PFSK-1 (cell line): ENCODE measurements around the gene EGR4.

ENCODE experiments used
- FOXP2 ChIP-seq: optimal IDR thresholded peaks from 2 replicates; pipeline ENCODE3; 2011; ENCODE audit warnings: borderline replicate concordance, control low read depth, inconsistent platforms; ENCODE audit not compliant: insufficient read depth; ENCODE audit errors: extremely low read length, extremely low read depth
- POLR2AphosphoS5 ChIP-seq: IDR thresholded peaks from 2 replicates; pipeline ENCODE4 v1.6.1; 2012; ENCODE audit warnings: low read depth, mild to moderate bottlenecking, control low read depth, low read length, moderate library complexity
- SIN3A ChIP-seq: IDR thresholded peaks from 2 replicates; pipeline ENCODE4 v1.6.1; 2012; ENCODE audit warnings: mild to moderate bottlenecking, low read length, moderate library complexity, borderline replicate concordance; ENCODE audit not compliant: insufficient read depth
- TAF1 ChIP-seq: IDR thresholded peaks from 2 replicates; pipeline ENCODE4 v1.6.1; 2012; ENCODE audit warnings: low read length, control low read depth, borderline replicate concordance; ENCODE audit not compliant: insufficient read depth
- TF ChIP-seq, protein P1 (sequence below), 2 experiments: IDR thresholded peaks; 2 replicates each; pipeline versions ENCODE4 v1.6.1 to v1.8.0; 2011 to 2012; ENCODE audit warnings: low read depth in 2 of 2, low read length in 2 of 2, control low read depth in 1 of 2, inconsistent platforms in 1 of 2, mild to moderate bottlenecking in 1 of 2, moderate library complexity in 1 of 2; ENCODE audit not compliant: insufficient read depth in 1 of 2

EGR4 gene

DNA sequence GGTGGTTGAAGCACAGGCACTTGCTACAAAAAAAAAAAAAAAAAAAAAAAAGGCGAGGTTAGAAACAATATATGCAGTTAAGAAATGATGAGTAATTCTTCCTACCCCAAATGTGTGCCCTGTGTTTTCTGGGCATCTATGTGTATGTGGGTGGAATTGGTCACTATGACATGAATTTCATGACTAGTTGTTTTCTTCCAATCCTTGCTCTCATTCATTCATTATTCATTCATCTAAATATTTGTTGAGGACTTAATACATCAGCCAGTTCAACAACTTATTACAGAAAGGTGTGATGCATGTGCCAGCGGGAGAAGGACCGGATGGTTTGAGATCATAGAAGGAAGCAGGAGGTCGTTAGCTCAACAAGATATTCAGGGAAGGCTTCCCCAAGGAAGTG lies 8.3 kb upstream of the EGR4 start:
- TF ChIP-seq FOXP2 (no peak), TAF1 (no peak), POLR2AphosphoS5 (no peak), SIN3A (no peak)
- TF ChIP-seq, protein P1, sequence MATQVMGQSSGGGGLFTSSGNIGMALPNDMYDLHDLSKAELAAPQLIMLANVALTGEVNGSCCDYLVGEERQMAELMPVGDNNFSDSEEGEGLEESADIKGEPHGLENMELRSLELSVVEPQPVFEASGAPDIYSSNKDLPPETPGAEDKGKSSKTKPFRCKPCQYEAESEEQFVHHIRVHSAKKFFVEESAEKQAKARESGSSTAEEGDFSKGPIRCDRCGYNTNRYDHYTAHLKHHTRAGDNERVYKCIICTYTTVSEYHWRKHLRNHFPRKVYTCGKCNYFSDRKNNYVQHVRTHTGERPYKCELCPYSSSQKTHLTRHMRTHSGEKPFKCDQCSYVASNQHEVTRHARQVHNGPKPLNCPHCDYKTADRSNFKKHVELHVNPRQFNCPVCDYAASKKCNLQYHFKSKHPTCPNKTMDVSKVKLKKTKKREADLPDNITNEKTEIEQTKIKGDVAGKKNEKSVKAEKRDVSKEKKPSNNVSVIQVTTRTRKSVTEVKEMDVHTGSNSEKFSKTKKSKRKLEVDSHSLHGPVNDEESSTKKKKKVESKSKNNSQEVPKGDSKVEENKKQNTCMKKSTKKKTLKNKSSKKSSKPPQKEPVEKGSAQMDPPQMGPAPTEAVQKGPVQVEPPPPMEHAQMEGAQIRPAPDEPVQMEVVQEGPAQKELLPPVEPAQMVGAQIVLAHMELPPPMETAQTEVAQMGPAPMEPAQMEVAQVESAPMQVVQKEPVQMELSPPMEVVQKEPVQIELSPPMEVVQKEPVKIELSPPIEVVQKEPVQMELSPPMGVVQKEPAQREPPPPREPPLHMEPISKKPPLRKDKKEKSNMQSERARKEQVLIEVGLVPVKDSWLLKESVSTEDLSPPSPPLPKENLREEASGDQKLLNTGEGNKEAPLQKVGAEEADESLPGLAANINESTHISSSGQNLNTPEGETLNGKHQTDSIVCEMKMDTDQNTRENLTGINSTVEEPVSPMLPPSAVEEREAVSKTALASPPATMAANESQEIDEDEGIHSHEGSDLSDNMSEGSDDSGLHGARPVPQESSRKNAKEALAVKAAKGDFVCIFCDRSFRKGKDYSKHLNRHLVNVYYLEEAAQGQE (IDR thresholded peaks at IDR 0.05; ENCODE audit: insufficient read depth in 1 of 2, low read depth in 2 of 2, low read length in 2 of 2), result no peak

DNA sequence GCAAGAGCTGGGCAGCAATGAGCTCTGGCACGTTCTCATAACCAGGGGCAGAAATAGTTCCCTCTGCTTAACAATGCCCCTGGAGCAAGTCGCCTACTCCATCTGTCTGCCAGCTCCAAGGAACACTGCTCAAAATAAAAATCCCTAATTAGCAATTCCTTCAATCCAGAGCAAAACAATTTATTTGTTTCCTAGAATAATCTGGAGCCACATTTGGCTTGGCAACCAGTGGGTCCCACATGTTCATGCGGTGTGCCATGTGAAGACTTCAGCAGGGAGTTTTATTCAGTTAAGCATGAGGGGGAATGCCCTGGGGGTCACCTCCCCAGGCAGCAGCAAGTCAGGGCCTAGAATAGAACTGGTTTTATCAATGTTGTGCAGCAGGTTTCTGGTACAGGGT lies 7.6 kb upstream of the EGR4 start:
- TF ChIP-seq TAF1, result no peak
- no peak for TF ChIP-seq SIN3A
- TF ChIP-seq FOXP2, result no peak
- TF ChIP-seq POLR2AphosphoS5, result no peak
- TF ChIP-seq, protein P1 (IDR thresholded peaks at IDR 0.05; ENCODE audit: insufficient read depth in 1 of 2, low read depth in 2 of 2, low read length in 2 of 2), result no peak

DNA sequence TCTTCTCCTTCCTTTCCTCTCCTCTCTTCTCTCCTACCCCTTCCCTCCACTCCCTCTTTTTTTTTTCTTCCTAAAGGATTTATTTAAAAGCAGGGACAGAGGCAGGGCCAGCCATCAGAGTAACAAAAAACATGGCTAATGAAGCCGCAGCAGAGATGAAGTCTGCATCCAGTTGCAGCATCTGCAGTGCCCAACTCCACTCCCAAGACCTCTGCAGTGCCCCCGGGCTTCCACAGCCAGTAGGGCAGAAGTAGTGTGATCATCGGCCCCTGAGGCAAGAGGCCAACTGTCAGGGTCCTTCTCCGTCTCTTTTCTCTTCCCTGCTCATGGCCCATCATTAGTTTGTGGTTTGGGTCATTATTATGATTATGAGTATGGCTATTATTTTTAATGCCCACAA lies 4.2 kb upstream of the EGR4 start:
- TF ChIP-seq, protein P1 (IDR thresholded peaks at IDR 0.05; ENCODE audit: insufficient read depth in 1 of 2, low read depth in 2 of 2, low read length in 2 of 2), result no peak
- TF ChIP-seq TAF1 (no peak), SIN3A (no peak), FOXP2 (no peak), POLR2AphosphoS5 (no peak)

DNA sequence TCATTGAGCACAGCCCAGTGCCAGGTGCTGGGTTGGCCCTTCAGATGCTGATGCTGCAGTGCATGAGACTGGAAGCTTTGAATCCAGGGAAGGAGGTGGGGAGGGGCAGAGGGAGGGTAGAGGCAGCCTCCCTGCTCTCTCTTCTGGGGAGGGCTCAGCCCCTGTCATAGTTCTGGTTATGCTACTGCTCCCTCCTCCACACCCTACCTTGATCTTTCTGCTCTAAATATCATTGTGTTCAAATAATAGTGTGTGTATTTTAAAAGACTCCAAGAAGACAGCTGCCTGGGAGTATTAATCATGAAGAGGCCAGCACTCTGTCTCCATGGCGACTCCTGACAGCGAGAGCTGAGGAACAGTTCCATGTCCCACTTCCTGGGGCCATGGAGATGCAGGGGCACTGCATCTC lies 3.8 kb upstream of the EGR4 start:
- TF ChIP-seq FOXP2, result no peak
- TF ChIP-seq POLR2AphosphoS5, result no peak
- no peak for TF ChIP-seq TAF1
- TF ChIP-seq, protein P1 (IDR thresholded peaks at IDR 0.05; ENCODE audit: insufficient read depth in 1 of 2, low read depth in 2 of 2, low read length in 2 of 2), result no peak
- TF ChIP-seq SIN3A, result no peak

DNA sequence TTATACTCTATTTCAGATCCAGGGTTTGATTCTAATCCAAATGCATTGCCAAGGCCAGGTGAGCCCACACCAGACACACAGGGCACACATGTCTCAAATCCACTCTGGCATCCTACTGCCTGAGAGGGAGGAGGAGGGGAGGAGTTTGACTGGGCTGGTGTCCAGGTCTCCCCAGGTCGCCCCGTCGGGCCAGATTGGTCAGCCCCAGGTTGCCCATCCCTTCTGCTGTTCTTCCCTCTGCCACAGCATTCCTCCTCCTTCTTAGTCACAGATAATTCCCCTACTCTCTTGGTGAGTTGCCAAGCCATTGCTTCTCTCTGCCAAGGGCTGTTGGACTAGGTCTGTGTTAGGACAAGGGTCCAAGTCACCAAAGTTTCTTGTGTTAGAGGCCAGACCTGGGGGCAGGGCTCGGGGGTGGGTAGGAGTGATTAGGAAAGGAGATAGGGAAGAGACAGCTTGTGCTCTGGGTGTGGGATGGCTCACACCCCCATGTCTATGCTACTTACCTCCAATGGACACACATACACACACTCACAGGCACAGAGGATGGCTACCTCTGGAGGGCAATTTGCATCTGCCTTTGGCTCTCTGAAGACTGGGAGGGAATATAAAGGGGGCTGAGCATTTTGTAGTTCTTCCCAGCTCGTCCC lies 2.5 kb upstream of the EGR4 start:
- TF ChIP-seq SIN3A, result no peak
- TF ChIP-seq, protein P1 (IDR thresholded peaks at IDR 0.05; ENCODE audit: insufficient read depth in 1 of 2, low read depth in 2 of 2, low read length in 2 of 2), result no peak
- no peak for TF ChIP-seq FOXP2
- no peak for TF ChIP-seq TAF1
- TF ChIP-seq POLR2AphosphoS5, result no peak
